NCI-H2196 treated with DMSO at 0.1 percent for 48 hours (cell line): ENCODE results near the gene SCRN3.
A peak's percentile ranks its signal among the peaks of the same experiment; 100 is the strongest.
"Not testable (repeated sequence)": the region's sequence is repeated elsewhere in the genome, so short reads cannot be mapped to it uniquely, and the experiment has no call there.

Experiments used
- DNase-seq: peaks from one replicate; lab custom pipeline; 2025; ENCODE audit not compliant: unreplicated experiment; lab: John Stamatoyannopoulos, UW

Gene SCRN3

GRCh38 chr2:174395284-174395968 lies at the start of gene SCRN3:
Gene SCRN3, plus strand, starts transcription at chr2:174395730. Its CDS starts 2,554 bp downstream, at chr2:174398284.
- DNase-seq, result peak; percentile 85

GRCh38 chr2:174350018-174350417 lies 45.5 kb upstream of the SCRN3 start:
- no peak for DNase-seq

GRCh38 chr2:174350593-174351181 lies 44.8 kb upstream of the SCRN3 start:
- DNase-seq, result no peak

- no peak for DNase-seq
Observed at GRCh38 chr2:174353004-174353403, 42.5 kb upstream of the SCRN3 start.

GRCh38 chr2:174356347-174356746 lies 39.2 kb upstream of the SCRN3 start:
- DNase-seq, result no peak

GRCh38 chr2:174359663-174360062 lies 35.9 kb upstream of the SCRN3 start:
- DNase-seq, result not testable (repeated sequence)

- DNase-seq, result no peak
Observed at GRCh38 chr2:174362949-174363348, 32.6 kb upstream of the SCRN3 start.

GRCh38 chr2:174363492-174364225 lies 31.9 kb upstream of the SCRN3 start:
- not testable (repeated sequence) for DNase-seq

- no peak for DNase-seq
Observed at GRCh38 chr2:174364628-174365027, 30.9 kb upstream of the SCRN3 start.

GRCh38 chr2:174365571-174365970 lies 30.0 kb upstream of the SCRN3 start:
- no peak for DNase-seq

- no peak for DNase-seq
Observed at GRCh38 chr2:174368691-174369090, 26.8 kb upstream of the SCRN3 start.

- DNase-seq, result no peak
Observed at GRCh38 chr2:174376967-174377366, 18.6 kb upstream of the SCRN3 start.

GRCh38 chr2:174383796-174384195 lies 11.7 kb upstream of the SCRN3 start:
- no peak for DNase-seq

GRCh38 chr2:174385201-174385600 lies 10.3 kb upstream of the SCRN3 start:
- no peak for DNase-seq

- not testable (repeated sequence) for DNase-seq
Observed at GRCh38 chr2:174388706-174389105, 6.8 kb upstream of the SCRN3 start.

- no peak for DNase-seq
Observed at GRCh38 chr2:174389542-174389941, 6.0 kb upstream of the SCRN3 start.

GRCh38 chr2:174390303-174390702 lies 5.2 kb upstream of the SCRN3 start:
- not testable (repeated sequence) for DNase-seq

- no peak for DNase-seq
Observed at GRCh38 chr2:174392706-174393105, 2.8 kb upstream of the SCRN3 start.

- DNase-seq, result no peak
Observed at GRCh38 chr2:174395969-174396630, 570 bp downstream of the SCRN3 start.

GRCh38 chr2:174397773-174398172 lies 2.2 kb downstream of the SCRN3 start:
- no peak for DNase-seq

- DNase-seq, result no peak
Observed at GRCh38 chr2:174399171-174399570, 3.6 kb downstream of the SCRN3 start.

GRCh38 chr2:174400853-174401252 lies 5.3 kb downstream of the SCRN3 start:
- DNase-seq, result no peak
